HepG2 (cell line): ENCODE measurements around the gene GNG7. TPM values are rescaled to one million over a fixed set of nuclear protein-coding genes. Genes with fewer than 3 reads are reported as not detected.
A peak's percentile ranks its signal among the peaks of the same experiment; 100 is the strongest.

Experiments
- DR1 ChIP-seq: sonication (generic); formaldehyde crosslinking; IDR thresholded peaks from 2 replicates; pipeline ENCODE4 v1.8.0; 2021; ENCODE audit warnings: mild to moderate bottlenecking, missing genetic modification reagents, inconsistent platforms
- HNRNPLL ChIP-seq: fragments of 200-400 bp; formaldehyde crosslinking; IDR thresholded peaks from 2 replicates; pipeline ENCODE4 v1.6.1; 2017; ENCODE audit warnings: mild to moderate bottlenecking, low read depth, low read length; ENCODE audit not compliant: poor library complexity, severe bottlenecking
- MED1 ChIP-seq: sonication (generic); formaldehyde crosslinking; IDR thresholded peaks from 2 replicates; pipeline ENCODE4 v1.4.0; 2020; ENCODE audit warnings: missing genetic modification reagents
- MEF2D ChIP-seq: sonication (generic); formaldehyde crosslinking; IDR thresholded peaks from 2 replicates; pipeline ENCODE4 v1.5.1; 2020; ENCODE audit warnings: mild to moderate bottlenecking, missing genetic modification reagents
- MIER3 ChIP-seq: IDR thresholded peaks from 2 replicates; pipeline ENCODE4 v1.6.1; 2016; ENCODE audit warnings: missing compliant biosample characterization, borderline replicate concordance
- NFYB ChIP-seq: sonication (generic); formaldehyde crosslinking; IDR thresholded peaks from 2 replicates; pipeline ENCODE4 v1.4.0; 2020; ENCODE audit warnings: missing genetic modification reagents
- RFXAP ChIP-seq: sonication (generic); formaldehyde crosslinking; IDR thresholded peaks from 2 replicates; pipeline ENCODE4 v1.4.0; 2020; ENCODE audit warnings: missing genetic modification reagents, borderline replicate concordance
- SP140L ChIP-seq: sonication (generic); formaldehyde crosslinking; IDR thresholded peaks from 2 replicates; pipeline ENCODE4 v1.4.0; 2020; ENCODE audit warnings: missing genetic modification reagents, borderline replicate concordance
- SPEN ChIP-seq: sonication (generic); formaldehyde crosslinking; IDR thresholded peaks from 2 replicates; pipeline ENCODE4 v1.5.1; 2020; ENCODE audit warnings: low read depth, mild to moderate bottlenecking, missing genetic modification reagents
- TEAD3 ChIP-seq: optimal IDR thresholded peaks from 2 replicates; pipeline ENCODE3; 2016; ENCODE audit warnings: borderline replicate concordance
- ZNF891 ChIP-seq: sonication (generic); formaldehyde crosslinking; IDR thresholded peaks from 2 replicates; pipeline ENCODE4 v1.5.0; 2020; ENCODE audit warnings: mild to moderate bottlenecking, missing genetic modification reagents
- polyA plus RNA-seq, 8 experiments: library from polyadenylated mRNA; depleted of rRNA in 3 of 8; stranded (reverse) in 7 of 8; unstranded in 1 of 8; fragments of >200 nt; fragmentation: Illumina TruSeq in 4 of 8; extraction: Trizol in 4 of 8; gene quantifications; 2 replicates each; pipeline versions ENCODE4 v1.2.1 to v1.2.3, GENCODE V29; 2011 to 2016; ENCODE audit warnings: low read depth in 4 of 8, missing spikeins in 1 of 8, mixed read lengths in 1 of 8; ENCODE audit not compliant: insufficient read depth in 1 of 8
- total RNA-seq, 5 experiments: library from RNA; depleted of rRNA; stranded (reverse); fragments of >200 nt; fragmentation: Illumina TruSeq; extraction: Trizol; gene quantifications; 2 replicates each; pipeline ENCODE4 v1.2.3, GENCODE V29; 2016; ENCODE audit warnings: low read depth in 1 of 5
- TF ChIP-seq, protein P1 (sequence below): sonication (generic); formaldehyde crosslinking; IDR thresholded peaks from 2 replicates; pipeline ENCODE4 v1.5.1; 2020; ENCODE audit warnings: missing genetic modification reagents, mild to moderate bottlenecking, borderline replicate concordance
- TF ChIP-seq, protein P2 (sequence below): sonication (generic); formaldehyde crosslinking; IDR thresholded peaks from 2 replicates; pipeline ENCODE4 v1.4.0; 2020; ENCODE audit warnings: missing genetic modification reagents
- TF ChIP-seq, protein P3 (sequence below): sonication (generic); formaldehyde crosslinking; IDR thresholded peaks from 2 replicates; pipeline ENCODE4 v1.8.0; 2022; ENCODE audit warnings: missing genetic modification reagents, mild to moderate bottlenecking, borderline replicate concordance
- TF ChIP-seq, protein P4 (sequence below): sonication (generic); formaldehyde crosslinking; IDR thresholded peaks from 2 replicates; pipeline ENCODE4 v1.4.0; 2020; ENCODE audit warnings: mild to moderate bottlenecking, missing genetic modification reagents
- TF ChIP-seq, protein P5 (sequence below): sonication (generic); formaldehyde crosslinking; IDR thresholded peaks from 2 replicates; pipeline ENCODE4 v1.4.0; 2020; ENCODE audit warnings: missing genetic modification reagents
- TF ChIP-seq, protein P6 (sequence below): IDR thresholded peaks from 2 replicates; pipeline ENCODE4 v1.6.1; 2018; ENCODE audit warnings: missing genetic modification reagents

The GNG7 gene
- total and polyA plus RNA-seq, 2 of the 13 experiments (the other 11 are each of a cell fraction or from before 2014, with no cell fraction given) = 1.4 to 3.3 TPM

DNA sequence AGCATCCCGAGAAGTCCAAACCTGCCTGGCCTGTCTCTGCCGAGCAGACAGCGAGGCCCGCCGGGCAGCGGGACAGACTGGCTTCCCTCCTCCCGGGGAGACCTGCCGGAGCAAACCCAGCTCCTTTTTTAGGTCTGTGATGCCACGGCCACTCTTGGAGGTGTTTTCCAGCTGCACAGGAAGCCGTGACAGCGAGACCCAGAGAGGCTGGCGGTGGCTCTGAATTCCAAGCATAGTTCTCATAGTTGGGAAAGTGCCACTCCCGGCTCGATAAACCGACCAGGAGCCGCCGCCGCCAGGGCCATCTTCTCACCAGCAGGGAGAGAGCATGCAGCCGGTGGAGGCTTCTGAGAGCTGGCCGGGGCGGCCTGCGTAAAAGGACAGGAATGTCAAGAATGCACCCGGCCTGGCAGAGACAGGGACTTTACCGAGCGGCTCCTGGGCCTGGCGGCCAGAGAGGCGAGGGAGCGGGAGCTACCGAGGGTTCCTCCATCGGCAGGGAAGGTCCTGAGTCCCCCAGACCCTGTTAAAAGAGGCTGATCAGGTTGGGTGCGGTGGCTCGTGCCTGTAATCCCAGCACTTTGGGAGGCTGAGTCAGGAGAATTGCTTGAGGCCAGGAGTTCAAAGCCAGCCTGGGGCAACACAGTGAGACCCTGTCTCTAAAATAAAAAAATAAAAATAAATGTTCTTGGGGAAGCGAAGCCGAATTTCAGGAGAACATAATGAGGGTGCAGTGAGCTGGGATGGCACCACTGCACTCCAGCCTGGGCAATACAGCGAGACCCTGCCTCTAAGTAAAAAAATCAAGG is 161.6 kb downstream of the GNG7 start (continued):
- TF ChIP-seq, protein P1, sequence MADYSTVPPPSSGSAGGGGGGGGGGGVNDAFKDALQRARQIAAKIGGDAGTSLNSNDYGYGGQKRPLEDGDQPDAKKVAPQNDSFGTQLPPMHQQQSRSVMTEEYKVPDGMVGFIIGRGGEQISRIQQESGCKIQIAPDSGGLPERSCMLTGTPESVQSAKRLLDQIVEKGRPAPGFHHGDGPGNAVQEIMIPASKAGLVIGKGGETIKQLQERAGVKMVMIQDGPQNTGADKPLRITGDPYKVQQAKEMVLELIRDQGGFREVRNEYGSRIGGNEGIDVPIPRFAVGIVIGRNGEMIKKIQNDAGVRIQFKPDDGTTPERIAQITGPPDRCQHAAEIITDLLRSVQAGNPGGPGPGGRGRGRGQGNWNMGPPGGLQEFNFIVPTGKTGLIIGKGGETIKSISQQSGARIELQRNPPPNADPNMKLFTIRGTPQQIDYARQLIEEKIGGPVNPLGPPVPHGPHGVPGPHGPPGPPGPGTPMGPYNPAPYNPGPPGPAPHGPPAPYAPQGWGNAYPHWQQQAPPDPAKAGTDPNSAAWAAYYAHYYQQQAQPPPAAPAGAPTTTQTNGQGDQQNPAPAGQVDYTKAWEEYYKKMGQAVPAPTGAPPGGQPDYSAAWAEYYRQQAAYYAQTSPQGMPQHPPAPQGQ (CRISPR knock-in tag) = no peak
- TF ChIP-seq DR1 (no peak), RFXAP (CRISPR knock-in tag) (no peak), SP140L (CRISPR knock-in tag) (no peak), HNRNPLL (peak; percentile 54), MEF2D (CRISPR knock-in tag) (no peak), TEAD3 (CRISPR knock-in tag) (peak; percentile 100), MIER3 (0 out of 2 replicates have a peak, but pooled peaks have one; percentile 49), NFYB (CRISPR knock-in tag) (no peak), SPEN (peak; percentile 53; the same call in 1 of the 2 replicates), MED1 (peak; percentile 92), ZNF891 (CRISPR knock-in tag) (no peak)
- TF ChIP-seq, protein P2, sequence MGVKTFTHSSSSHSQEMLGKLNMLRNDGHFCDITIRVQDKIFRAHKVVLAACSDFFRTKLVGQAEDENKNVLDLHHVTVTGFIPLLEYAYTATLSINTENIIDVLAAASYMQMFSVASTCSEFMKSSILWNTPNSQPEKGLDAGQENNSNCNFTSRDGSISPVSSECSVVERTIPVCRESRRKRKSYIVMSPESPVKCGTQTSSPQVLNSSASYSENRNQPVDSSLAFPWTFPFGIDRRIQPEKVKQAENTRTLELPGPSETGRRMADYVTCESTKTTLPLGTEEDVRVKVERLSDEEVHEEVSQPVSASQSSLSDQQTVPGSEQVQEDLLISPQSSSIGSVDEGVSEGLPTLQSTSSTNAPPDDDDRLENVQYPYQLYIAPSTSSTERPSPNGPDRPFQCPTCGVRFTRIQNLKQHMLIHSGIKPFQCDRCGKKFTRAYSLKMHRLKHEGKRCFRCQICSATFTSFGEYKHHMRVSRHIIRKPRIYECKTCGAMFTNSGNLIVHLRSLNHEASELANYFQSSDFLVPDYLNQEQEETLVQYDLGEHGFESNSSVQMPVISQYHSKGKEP (CRISPR knock-in tag) = no peak
- TF ChIP-seq, protein P3, sequence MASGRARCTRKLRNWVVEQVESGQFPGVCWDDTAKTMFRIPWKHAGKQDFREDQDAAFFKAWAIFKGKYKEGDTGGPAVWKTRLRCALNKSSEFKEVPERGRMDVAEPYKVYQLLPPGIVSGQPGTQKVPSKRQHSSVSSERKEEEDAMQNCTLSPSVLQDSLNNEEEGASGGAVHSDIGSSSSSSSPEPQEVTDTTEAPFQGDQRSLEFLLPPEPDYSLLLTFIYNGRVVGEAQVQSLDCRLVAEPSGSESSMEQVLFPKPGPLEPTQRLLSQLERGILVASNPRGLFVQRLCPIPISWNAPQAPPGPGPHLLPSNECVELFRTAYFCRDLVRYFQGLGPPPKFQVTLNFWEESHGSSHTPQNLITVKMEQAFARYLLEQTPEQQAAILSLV (CRISPR knock-in tag) = peak; percentile 52; the same call in 1 of the 2 replicates
- TF ChIP-seq, protein P4, sequence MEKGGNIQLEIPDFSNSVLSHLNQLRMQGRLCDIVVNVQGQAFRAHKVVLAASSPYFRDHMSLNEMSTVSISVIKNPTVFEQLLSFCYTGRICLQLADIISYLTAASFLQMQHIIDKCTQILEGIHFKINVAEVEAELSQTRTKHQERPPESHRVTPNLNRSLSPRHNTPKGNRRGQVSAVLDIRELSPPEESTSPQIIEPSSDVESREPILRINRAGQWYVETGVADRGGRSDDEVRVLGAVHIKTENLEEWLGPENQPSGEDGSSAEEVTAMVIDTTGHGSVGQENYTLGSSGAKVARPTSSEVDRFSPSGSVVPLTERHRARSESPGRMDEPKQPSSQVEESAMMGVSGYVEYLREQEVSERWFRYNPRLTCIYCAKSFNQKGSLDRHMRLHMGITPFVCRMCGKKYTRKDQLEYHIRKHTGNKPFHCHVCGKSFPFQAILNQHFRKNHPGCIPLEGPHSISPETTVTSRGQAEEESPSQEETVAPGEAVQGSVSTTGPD (CRISPR knock-in tag) = peak; percentile 92
- TF ChIP-seq, protein P5, sequence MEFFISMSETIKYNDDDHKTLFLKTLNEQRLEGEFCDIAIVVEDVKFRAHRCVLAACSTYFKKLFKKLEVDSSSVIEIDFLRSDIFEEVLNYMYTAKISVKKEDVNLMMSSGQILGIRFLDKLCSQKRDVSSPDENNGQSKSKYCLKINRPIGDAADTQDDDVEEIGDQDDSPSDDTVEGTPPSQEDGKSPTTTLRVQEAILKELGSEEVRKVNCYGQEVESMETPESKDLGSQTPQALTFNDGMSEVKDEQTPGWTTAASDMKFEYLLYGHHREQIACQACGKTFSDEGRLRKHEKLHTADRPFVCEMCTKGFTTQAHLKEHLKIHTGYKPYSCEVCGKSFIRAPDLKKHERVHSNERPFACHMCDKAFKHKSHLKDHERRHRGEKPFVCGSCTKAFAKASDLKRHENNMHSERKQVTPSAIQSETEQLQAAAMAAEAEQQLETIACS (CRISPR knock-in tag) = no peak; the same call in 1 of the 2 replicates
- TF ChIP-seq, protein P6, sequence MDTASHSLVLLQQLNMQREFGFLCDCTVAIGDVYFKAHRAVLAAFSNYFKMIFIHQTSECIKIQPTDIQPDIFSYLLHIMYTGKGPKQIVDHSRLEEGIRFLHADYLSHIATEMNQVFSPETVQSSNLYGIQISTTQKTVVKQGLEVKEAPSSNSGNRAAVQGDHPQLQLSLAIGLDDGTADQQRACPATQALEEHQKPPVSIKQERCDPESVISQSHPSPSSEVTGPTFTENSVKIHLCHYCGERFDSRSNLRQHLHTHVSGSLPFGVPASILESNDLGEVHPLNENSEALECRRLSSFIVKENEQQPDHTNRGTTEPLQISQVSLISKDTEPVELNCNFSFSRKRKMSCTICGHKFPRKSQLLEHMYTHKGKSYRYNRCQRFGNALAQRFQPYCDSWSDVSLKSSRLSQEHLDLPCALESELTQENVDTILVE (CRISPR knock-in tag) = peak; percentile 89
